ENCODE data around the gene XPNPEP3.

DNA sequence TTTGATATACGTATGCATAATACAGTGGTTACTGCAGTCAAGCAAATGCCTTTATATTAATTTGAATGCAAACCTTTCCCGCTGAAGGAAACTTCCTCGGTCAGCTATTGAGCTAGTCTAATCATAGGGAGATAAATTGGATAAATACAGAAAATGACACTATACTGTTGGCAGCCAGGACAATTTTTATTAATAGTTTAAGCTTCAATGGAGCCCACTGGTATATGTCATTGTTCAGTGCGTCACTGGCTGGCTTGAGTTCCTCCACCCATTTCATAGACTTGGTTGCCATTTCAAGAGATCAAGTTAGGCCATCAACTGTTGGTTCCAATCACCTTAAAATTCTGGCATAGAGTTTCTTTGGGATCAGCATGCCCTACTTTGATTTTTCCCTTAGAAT lies 37.5 kb downstream of the XPNPEP3 start:
- TF ChIP-seq POLR2AphosphoS5 (IDR thresholded peaks at IDR 0.05; ENCODE audit: insufficient read depth, low read depth, low read length) (no peak), JUN (IDR thresholded peaks at IDR 0.05; ENCODE audit: borderline replicate concordance, insufficient read depth, insufficient read length, low read depth) (no peak)
- TF ChIP-seq, protein P1, sequence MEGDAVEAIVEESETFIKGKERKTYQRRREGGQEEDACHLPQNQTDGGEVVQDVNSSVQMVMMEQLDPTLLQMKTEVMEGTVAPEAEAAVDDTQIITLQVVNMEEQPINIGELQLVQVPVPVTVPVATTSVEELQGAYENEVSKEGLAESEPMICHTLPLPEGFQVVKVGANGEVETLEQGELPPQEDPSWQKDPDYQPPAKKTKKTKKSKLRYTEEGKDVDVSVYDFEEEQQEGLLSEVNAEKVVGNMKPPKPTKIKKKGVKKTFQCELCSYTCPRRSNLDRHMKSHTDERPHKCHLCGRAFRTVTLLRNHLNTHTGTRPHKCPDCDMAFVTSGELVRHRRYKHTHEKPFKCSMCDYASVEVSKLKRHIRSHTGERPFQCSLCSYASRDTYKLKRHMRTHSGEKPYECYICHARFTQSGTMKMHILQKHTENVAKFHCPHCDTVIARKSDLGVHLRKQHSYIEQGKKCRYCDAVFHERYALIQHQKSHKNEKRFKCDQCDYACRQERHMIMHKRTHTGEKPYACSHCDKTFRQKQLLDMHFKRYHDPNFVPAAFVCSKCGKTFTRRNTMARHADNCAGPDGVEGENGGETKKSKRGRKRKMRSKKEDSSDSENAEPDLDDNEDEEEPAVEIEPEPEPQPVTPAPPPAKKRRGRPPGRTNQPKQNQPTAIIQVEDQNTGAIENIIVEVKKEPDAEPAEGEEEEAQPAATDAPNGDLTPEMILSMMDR (IDR thresholded peaks at IDR 0.05; ENCODE audit: extremely low read depth in 1 of 2, insufficient read depth in 1 of 2, low read depth in 1 of 2, low read length in 2 of 2): no peak
- TF ChIP-seq, protein P2, sequence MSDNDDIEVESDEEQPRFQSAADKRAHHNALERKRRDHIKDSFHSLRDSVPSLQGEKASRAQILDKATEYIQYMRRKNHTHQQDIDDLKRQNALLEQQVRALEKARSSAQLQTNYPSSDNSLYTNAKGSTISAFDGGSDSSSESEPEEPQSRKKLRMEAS (IDR thresholded peaks at IDR 0.05; ENCODE audit: insufficient read depth, insufficient read length): no peak
